SK-MEL-5 (cell line): Measurements from ENCODE around the gene HIF1AN. TPM values are rescaled to one million over a fixed set of nuclear protein-coding genes. Genes with fewer than 3 reads are reported as not detected.

Source experiments
- DNase-seq: peaks from one replicate; pipeline ENCODE4 v3.0.0-alpha.2; 2016; ENCODE audit warnings: low read depth, low spot score
- in situ Hi-C: cut with HindIII; loops from 2 replicates; pipeline ENCODE4 v1.10.0; 2016; ENCODE audit warnings: low sequenced_read_pairs, high pct_unique_total_duplicates, low pct_unique_long_range_greater_than_20kb
- total RNA-seq: library from RNA; depleted of rRNA; stranded (reverse); fragments of >200 nt; shearing (Covaris generic); gene quantifications from 2 replicates; pipeline ENCODE4 v1.2.3, GENCODE V29; 2014

The HIF1AN gene
- total RNA-seq, 1 experiment from 2014 or later = 3.7 TPM

DNA sequence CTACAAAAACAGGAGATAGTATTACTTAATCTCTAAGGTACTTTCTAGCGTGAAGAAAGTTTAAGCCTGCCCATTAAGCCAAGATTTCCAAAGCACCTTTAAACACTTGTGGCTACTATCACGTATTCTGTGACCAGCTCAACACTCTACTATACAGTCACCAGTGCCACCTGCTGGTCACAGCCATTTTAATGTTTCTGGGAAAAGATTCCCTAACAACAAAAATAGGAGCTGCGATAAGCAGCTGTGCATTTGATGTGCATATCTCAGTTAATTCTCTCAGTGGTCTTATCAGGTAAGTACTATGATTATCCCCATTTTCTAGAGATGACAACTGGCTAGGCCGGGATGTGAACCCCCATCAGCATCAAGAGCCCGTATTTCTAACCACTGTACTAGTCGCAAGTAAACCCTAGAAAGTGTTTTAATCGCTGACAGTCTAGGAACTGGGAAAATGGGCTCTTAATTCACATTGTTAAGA is 16.9 kb upstream of the HIF1AN start:
- DNase-seq = peak; percentile 66
- in situ Hi-C loops = no loop called here

DNA sequence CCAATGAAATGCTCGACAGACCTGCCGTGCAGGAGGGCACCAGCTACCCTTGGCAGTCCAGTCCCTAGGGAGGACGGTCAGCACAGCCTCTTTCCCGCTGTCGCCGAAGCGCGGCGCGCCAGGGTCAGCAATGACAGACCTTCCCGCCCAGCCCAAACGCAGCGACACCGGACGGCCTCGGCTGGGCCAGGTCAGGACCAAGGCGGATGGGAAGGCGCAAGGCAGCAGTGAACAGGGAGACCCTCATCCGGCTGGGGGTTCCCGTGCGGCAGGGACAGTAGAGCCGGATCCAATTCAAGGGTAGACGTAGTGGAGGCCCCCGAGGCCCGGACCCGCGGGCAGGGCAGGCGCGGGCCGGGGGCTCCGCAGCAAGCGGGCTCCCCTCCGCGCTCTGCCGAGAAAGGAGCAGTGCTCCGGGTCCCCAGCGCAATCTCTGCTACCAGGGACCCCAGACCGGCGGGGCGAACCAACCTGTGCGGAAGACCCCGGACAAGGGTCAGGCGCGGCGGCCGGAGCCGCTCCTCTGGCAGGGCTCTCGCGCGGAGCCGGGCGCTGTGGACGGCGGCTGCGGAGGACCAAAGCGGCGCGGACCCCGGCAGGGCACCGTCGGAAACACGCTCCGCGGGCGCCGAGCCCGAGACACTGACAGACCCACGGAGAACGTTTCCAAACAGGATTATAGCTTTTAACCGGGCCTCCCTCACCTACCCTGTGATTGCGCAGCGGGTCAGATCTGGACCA is 16.3 kb upstream of the HIF1AN start, which contains the start of gene SEC31B:
Gene SEC31B, minus strand, starts transcription at position 551 of the 741 bp plus-strand sequence. CDS start 2,909 bp downstream, outside the sequence.
- no peak for DNase-seq

DNA sequence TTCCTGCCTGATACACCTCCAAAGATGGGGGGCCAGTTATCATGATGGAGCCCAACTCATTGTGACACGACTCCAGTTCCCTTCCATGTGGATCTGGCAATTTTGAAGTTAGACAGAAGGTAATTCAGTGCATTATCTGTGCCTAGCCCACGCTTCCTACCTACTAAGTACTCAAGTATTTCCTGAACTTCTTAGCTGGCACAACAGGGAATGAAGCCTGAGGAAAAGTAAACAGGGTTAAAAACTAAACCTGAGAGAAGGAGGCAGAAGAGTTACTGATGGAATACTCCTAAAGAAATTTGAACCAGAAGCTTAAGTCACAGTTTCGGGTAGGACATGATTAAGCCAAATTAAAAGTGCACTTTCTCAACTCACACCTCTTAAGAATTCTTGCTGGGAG is 14.9 kb upstream of the HIF1AN start:
- no peak for DNase-seq
- in situ Hi-C loops = no loop called here

More for the DNA sequence above, 16.3 kb upstream of the HIF1AN start, which contains the start of gene SEC31B:
- in situ Hi-C loops = no loop called here

DNA sequence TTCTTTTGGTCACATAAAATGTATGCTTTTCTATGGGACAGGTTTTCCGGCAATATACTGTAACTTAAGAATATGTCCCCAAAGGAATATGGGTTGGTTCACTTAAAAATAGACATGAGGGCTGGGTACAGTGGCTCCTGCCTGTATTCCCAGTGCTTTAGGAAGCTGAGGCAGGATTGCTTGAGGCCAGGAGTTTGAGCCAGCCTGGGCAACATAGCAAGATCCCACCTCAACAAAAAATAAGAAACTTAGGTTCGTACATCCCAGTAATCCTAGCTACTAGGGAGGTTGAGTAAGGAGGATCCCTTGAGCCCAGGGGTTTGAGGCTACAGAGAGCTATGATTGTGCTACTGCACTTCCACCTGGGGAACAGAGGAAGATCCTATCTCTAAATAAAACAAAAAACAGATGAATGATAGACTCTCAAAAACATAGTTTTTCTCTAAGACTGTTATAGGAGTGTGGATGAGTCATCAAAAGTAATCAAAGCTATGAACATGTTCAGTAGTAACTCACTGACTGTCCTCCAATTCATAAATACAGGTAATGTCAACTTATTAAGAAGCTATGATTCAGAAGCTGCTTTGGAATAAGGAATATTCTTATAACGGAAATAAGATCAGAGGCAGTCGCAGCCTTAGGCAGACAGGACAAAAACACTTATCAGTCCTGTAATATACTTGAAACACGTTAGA is 13.5 kb upstream of the HIF1AN start:
- no peak for DNase-seq
- in situ Hi-C loops = no loop called here

DNA sequence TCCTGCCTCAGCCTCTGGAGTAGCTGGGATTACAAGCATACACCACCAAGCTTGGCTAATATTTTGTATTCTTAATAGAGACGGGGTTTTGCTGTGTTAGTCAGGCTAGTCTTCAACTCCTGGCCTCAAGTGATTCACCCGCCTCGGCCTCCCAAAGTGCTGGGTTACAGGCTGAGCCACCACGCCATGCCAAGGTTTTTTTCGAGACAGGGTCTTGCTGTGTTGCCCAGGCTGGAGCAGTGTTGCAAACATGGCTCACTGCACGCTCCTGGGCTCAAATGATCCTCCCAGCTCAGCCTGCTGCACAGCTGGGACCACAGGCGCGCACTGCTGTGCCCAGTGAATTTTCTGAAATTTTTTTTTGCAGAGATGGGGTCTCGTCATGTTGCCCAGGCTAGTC is 12.8 kb upstream of the HIF1AN start:
- in situ Hi-C loops = no loop called here
- DNase-seq = no peak

DNA sequence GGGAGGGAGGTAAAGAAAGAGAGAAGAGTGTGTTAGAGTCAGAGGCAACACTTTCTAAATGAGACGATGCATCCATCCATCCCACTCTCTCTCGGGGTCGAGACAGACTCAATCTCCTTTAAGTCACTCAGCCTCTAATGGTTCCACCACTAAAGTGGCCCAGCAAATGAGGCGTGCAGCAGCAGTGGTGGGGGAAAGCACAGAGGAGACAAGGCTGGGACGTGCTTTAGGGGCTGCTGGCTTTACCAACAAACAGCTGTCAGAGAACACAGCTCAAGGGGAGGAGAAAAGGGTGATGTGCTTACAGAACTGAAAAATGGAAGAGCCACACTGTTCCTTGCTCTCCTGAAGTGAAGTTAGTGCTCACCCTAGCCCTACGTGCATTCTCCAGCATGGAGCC is 11.5 kb upstream of the HIF1AN start:
- in situ Hi-C loops = no loop called here
- DNase-seq = no peak

DNA sequence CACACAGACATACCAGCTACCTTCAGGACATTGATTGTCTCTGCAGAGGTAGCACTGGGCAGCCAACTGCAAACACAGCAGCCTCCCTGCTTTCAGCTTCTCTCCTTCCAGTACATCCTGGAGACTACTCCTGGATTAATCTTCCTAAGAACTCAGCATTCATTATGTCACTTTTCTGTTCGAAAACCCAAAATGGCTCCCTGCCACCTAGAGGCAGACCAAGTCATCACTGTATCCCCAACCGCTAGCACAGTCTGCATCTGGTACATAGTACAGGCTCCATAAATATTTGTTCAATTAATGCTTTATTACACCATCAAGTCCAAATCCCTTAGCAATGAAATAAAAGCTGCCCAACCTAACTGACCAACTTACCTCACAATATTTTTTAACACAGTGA is 11.1 kb upstream of the HIF1AN start:
- in situ Hi-C loops = no loop called here
- DNase-seq = no peak

DNA sequence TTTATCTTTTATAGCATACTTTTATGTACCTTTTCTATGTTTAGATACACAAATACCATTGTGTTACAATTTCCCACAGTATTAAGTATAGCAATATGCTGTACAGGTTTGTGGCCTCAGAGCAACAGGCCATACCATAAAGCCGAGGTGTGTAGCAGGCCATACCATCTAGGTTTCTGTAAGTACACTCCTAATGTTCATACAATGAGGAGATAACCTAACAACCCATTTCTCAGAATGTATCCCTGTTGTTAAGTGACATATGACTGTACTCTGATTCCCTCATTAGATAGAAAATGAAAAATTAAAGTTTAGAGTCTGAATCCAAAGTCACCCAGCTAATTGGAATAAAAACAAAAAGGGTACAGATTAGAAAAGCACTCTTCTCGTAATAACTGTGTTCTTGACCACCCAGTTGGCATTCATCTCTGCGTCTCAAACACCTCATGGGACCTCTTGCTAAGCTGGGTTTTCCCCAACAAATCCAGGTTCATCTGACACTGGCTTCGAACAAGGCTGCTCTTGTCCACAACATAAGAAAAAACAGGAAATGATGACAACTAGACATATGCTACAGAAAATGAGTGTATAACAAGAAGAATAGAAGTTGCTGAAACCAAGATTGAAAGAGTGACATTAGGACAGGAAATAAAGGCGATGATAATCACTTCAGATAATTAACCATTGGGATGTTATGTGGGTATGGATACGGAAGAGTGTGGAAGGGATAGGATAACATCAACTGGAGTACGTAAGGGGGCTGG is 7.4 kb upstream of the HIF1AN start:
- in situ Hi-C loops = no loop called here
- DNase-seq = peak; percentile 63

DNA sequence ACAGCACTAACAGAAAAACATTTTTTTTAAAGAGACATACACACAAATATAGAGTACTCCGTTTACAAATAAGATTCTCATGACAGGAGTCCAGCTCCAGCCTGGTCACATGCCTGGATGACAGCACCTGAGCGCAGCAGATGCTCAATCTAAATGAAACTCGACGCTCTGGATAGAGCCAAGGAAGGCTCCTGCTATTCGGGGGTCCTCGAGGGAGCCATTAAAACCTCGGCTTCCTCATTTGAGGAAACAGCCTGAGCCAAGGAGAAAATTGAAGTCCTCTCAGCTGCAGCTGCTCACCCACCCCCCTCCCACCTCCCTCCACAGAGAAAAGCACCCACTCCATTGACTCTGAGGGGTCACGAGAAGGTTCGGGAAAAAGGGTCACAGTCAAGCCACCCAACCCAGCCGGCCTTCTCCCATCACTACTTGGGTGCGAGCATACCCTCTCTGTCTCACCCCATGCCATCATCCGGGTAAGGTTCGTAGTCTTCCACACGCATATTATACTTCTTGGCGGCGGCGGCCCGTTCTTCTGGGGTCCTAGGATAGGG is 6.7 kb upstream of the HIF1AN start:
- no peak for DNase-seq
- in situ Hi-C loops = no loop called here

DNA sequence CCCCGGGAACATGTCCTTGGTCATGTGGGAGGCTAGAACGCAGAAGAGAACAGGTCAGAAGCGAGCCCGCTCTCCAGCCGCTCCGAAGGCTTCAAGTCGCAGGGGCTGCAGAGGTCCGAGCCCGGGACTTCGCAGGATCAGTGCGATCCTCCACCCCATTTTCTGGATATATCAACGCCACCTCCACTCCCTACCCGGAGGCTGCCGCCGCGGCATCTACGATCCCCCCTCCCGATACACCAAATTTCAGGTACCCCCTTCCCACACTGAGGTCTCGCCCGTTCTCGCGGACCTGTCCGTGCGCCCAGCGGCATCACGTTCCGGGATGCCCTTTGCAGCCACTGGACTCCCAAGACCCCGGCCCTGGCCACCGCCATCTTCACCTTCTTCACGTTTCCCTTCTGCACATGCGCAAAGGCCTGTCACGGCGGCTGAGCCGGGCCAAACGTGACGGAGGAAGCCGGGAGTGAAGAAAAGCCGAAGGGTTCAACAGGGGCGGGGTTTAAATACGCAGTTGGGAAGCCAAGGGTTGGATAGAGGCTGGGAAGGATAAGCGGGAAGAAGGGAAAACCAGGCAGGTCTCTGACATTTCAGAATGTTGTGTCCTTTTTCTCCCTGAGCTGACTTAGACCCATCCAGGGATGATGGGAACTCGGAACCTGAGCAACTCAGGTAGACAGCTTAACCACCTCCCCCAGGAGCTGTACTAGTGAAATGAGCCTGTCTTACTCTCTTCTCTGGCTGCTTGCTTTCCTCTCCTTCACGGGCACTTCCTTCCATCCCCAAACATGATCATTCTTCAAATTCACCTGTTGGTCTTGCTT is 6.1 kb upstream of the HIF1AN start, which contains the start of gene NDUFB8:
Gene NDUFB8, minus strand, starts transcription at position 397 of the 824 bp plus-strand sequence. Its CDS starts 20 bp downstream, at position 377.
- peak; percentile 84 for DNase-seq
- in situ Hi-C loops = no loop called here

DNA sequence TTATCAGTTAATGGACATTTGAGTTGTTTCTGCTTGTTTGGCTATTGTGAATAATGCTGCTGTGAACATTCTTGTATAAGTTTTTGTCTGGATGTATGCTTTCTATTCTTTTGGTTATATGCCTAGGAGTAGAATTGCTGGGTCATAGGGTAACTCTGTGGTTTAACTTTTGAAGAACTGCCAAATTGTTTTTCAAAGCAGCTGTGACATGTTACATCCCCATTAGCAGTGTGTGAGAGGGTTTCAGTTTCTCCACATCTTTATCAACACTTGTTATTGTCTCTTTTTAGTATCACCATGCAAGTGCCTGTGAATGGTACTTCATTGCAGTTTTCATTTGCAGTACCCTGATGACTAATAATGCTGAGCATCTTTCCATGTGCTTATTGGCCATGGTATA is 4.0 kb upstream of the HIF1AN start:
- in situ Hi-C loops = no loop called here
- DNase-seq = no peak

DNA sequence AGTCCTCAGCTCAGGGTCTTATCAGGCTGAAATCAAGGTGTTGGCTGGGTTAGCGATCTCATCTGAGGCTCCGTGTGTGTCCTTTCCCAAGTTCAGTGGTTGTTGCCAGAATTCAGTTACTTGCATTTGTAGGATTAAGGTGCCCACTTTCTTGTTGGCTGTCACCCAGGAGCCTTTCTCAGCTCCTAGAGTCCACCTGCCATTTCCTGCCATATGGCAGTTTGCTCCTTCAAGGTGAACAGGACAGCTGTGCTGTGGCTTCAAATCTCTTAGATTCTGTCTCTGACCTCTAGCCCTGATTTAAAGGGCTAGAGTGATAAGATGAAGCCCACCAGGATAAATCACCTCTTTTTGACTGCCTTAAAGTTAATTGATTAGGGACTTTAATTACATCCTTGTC is 1.0 kb upstream of the HIF1AN start:
- no peak for DNase-seq
- in situ Hi-C loops = no loop called here

DNA sequence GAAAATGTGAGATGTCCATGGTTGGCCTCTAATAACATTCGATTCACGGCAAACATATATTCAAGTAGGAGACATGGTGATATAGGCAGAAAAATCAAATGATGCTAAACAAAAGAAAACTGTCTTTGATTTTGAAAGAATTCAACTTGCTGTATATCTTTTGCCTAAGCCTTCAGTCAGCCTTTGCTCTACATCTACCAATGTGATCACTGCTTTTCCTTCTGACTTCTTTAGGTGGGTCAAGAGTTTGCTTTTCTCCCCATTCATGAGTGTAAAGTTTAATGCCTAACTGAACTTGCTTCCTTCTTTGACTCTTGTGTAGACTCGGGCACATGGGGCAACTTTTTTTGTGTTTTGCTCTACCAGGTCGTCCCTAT is 417 bp upstream of the HIF1AN start:
- in situ Hi-C loops = no loop called here

DNA sequence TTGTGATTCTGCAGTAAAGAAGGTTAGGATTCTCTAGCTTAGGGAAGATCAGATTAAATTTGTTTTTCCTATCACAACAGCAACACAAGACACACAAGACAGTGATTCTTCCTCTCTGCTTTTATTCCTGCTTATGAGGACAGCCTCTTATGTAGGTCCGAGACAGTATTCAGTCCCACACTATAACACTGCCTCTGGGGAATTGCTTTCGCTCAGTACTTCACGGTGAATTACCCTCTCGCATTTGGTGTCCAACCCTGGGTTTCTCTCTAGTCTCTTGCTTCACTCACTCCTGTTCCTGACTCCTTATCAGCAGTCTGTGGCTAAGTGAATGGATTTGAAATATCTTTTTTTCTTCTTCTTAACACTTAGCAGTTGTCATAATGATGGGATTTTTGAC is 1.7 kb downstream of the HIF1AN start:
- DNase-seq = no peak
- in situ Hi-C loops = no loop called here

More for the DNA sequence above, 417 bp upstream of the HIF1AN start:
- no peak for DNase-seq

DNA sequence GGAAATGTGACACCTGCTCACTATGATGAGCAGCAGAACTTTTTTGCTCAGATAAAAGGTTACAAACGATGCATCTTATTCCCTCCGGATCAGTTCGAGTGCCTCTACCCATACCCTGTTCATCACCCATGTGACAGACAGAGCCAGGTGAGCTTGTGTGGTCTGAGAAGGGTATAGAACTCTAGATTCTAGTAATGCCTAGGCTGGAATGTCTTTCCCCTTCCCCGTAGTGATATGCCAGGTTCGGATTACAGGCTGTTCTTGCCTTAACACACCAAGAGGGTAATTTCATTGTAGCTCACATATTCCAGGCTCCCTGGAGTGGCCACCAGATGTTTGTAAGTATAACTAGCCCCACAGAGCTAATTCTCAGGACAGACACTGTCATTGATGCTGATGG is 9.2 kb downstream of the HIF1AN start:
- in situ Hi-C loops = no loop called here
- DNase-seq = no peak

DNA sequence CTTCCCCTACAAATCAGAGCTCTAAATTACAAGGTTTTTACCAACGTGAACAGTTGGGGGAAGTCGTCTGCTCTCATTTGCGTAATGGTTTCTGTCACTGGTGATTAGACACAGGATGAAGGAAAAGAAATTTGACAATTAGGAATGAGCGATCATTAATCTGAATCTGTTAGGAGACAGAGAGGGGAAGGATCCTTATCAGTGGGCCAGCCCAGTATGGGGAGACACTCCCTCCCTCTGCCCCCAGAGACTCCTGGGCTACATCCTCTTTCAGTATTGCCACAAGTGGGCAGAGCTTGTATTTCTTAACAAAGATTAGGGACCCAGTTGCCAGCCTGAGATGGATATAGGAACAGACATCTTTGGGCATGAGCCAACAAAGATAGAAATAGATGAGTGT is 15.5 kb downstream of the HIF1AN start:
- in situ Hi-C loops = loop anchor here (25.0 kb wide), 1 partner anchor 336 kb away; no protein-coding TSS in a partner anchor
- DNase-seq = no peak

DNA sequence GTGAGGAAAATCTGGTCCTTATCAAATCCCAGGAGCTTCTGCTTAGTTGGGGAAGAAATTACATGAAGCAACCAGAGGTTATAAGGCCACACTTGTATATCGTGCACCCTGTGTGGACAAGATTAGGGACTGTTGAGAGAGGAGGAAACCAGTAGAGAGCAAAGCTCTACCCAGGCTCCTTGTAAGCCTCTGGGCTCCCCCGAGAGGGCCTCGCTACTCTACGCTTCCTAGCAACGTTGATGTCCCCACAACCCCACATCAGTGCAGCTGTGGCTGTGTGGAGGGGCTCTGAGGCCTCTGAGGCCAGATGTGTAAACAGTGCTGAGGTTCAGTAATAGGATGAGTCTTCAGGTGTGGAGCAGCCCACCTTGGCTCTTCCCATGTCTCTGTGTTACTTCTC is 16.0 kb downstream of the HIF1AN start:
- in situ Hi-C loops = loop anchor here (25.0 kb wide), 1 partner anchor 336 kb away; no protein-coding TSS in a partner anchor
- DNase-seq = no peak
